Measurements from ENCODE around the gene USP38.
"Not testable (repeated sequence)": the region's sequence is repeated elsewhere in the genome, so short reads cannot be mapped to it uniquely, and the experiment has no call there.

USP38 gene

GRCh38 chr4:143203577-143203976 is 18.9 kb downstream of the USP38 start:
- H3K9me3 ChIP-seq (ENCODE audit: control insufficient read depth, low read length), result no peaks in the 10 kb centered on the region
- no peaks in the 10 kb centered on the region for H3K27me3 ChIP-seq (replicated peaks; ENCODE audit: control insufficient read depth, insufficient read depth, low read length, poor library complexity, severe bottlenecking)
- DNase-seq, result no peak
- H3K4me1 ChIP-seq (ENCODE audit: control insufficient read depth, insufficient read depth, low read length, poor library complexity, severe bottlenecking), result no peaks in the 10 kb centered on the region
- peaks cover 75% of the 10 kb centered on the region for H3K36me3 ChIP-seq (ENCODE audit: control insufficient read depth, insufficient read depth, low read length)
- no peak overlapping the region for H3K4me3 ChIP-seq (ENCODE audit: insufficient read depth, low read depth, low read length, poor library complexity, severe bottlenecking)
- no peak overlapping the region for H3K27ac ChIP-seq (ENCODE audit: insufficient read depth, low read length, poor library complexity, severe bottlenecking)

- H3K4me1 ChIP-seq (ENCODE audit: control insufficient read depth, insufficient read depth, low read length, poor library complexity, severe bottlenecking), result no peaks in the 10 kb centered on the region
- H3K36me3 ChIP-seq (ENCODE audit: control insufficient read depth, insufficient read depth, low read length), result peaks cover 67% of the 10 kb centered on the region
- no peaks in the 10 kb centered on the region for H3K27me3 ChIP-seq (replicated peaks; ENCODE audit: control insufficient read depth, insufficient read depth, low read length, poor library complexity, severe bottlenecking)
- no peak overlapping the region for H3K27ac ChIP-seq (ENCODE audit: insufficient read depth, low read length, poor library complexity, severe bottlenecking)
- no peaks in the 10 kb centered on the region for H3K9me3 ChIP-seq (ENCODE audit: control insufficient read depth, low read length)
- no peak overlapping the region for H3K4me3 ChIP-seq (ENCODE audit: insufficient read depth, low read depth, low read length, poor library complexity, severe bottlenecking)
- no peak for DNase-seq
These were observed 22.8 kb downstream of the USP38 start for GRCh38 chr4:143207555-143207954.

GRCh38 chr4:143212566-143212965 is 27.8 kb downstream of the USP38 start:
- no peak for DNase-seq
- no peak overlapping the region for H3K4me3 ChIP-seq (ENCODE audit: insufficient read depth, low read depth, low read length, poor library complexity, severe bottlenecking)
- H3K9me3 ChIP-seq (ENCODE audit: control insufficient read depth, low read length), result no peaks in the 10 kb centered on the region
- no peak overlapping the region for H3K27ac ChIP-seq (ENCODE audit: insufficient read depth, low read length, poor library complexity, severe bottlenecking)
- no peaks in the 10 kb centered on the region for H3K4me1 ChIP-seq (ENCODE audit: control insufficient read depth, insufficient read depth, low read length, poor library complexity, severe bottlenecking)
- H3K27me3 ChIP-seq (replicated peaks; ENCODE audit: control insufficient read depth, insufficient read depth, low read length, poor library complexity, severe bottlenecking), result no peaks in the 10 kb centered on the region
- peaks cover 42% of the 10 kb centered on the region for H3K36me3 ChIP-seq (ENCODE audit: control insufficient read depth, insufficient read depth, low read length)

- Histone ChIP-seq H3K36me3 (ENCODE audit: control insufficient read depth, insufficient read depth, low read length) (peaks cover 32% of the 10 kb centered on the region), H3K9me3 (ENCODE audit: control insufficient read depth, low read length) (no peaks in the 10 kb centered on the region), H3K27ac (ENCODE audit: insufficient read depth, low read length, poor library complexity, severe bottlenecking) (no peak overlapping the region), H3K4me3 (ENCODE audit: insufficient read depth, low read depth, low read length, poor library complexity, severe bottlenecking) (no peak overlapping the region), H3K27me3 (replicated peaks; ENCODE audit: control insufficient read depth, insufficient read depth, low read length, poor library complexity, severe bottlenecking) (no peaks in the 10 kb centered on the region), H3K4me1 (ENCODE audit: control insufficient read depth, insufficient read depth, low read length, poor library complexity, severe bottlenecking) (no peaks in the 10 kb centered on the region)
- DNase-seq, result no peak
These were observed 31.2 kb downstream of the USP38 start for GRCh38 chr4:143215873-143216272.

- no peak for DNase-seq
- no peak overlapping the region for H3K4me3 ChIP-seq (ENCODE audit: insufficient read depth, low read depth, low read length, poor library complexity, severe bottlenecking)
These were observed 39.5 kb downstream of the USP38 start for GRCh38 chr4:143224255-143224654.

GRCh38 chr4:143225167-143225566 is 40.5 kb downstream of the USP38 start:
- H3K9me3 ChIP-seq (ENCODE audit: control insufficient read depth, low read length), result no peaks in the 10 kb centered on the region
- no peak overlapping the region for H3K4me3 ChIP-seq (ENCODE audit: insufficient read depth, low read depth, low read length, poor library complexity, severe bottlenecking)
- no peaks in the 10 kb centered on the region for H3K27me3 ChIP-seq (replicated peaks; ENCODE audit: control insufficient read depth, insufficient read depth, low read length, poor library complexity, severe bottlenecking)
- peaks cover 4% of the 10 kb centered on the region for H3K36me3 ChIP-seq (ENCODE audit: control insufficient read depth, insufficient read depth, low read length)
- no peak overlapping the region for H3K27ac ChIP-seq (ENCODE audit: insufficient read depth, low read length, poor library complexity, severe bottlenecking)
- DNase-seq, result no peak
- no peaks in the 10 kb centered on the region for H3K4me1 ChIP-seq (ENCODE audit: control insufficient read depth, insufficient read depth, low read length, poor library complexity, severe bottlenecking)

More at GRCh38 chr4:143224255-143224654, 39.5 kb downstream of the USP38 start:
- Histone ChIP-seq H3K9me3 (ENCODE audit: control insufficient read depth, low read length) (no peaks in the 10 kb centered on the region), H3K36me3 (ENCODE audit: control insufficient read depth, insufficient read depth, low read length) (peaks cover 4% of the 10 kb centered on the region), H3K4me1 (ENCODE audit: control insufficient read depth, insufficient read depth, low read length, poor library complexity, severe bottlenecking) (no peaks in the 10 kb centered on the region), H3K27ac (ENCODE audit: insufficient read depth, low read length, poor library complexity, severe bottlenecking) (no peak overlapping the region), H3K27me3 (replicated peaks; ENCODE audit: control insufficient read depth, insufficient read depth, low read length, poor library complexity, severe bottlenecking) (no peaks in the 10 kb centered on the region)

- H3K9me3 ChIP-seq (ENCODE audit: control insufficient read depth, low read length), result no peaks in the 10 kb centered on the region
- DNase-seq, result no peak
- H3K36me3 ChIP-seq (ENCODE audit: control insufficient read depth, insufficient read depth, low read length), result no peaks in the 10 kb centered on the region
- H3K4me3 ChIP-seq (ENCODE audit: insufficient read depth, low read depth, low read length, poor library complexity, severe bottlenecking), result no peak overlapping the region
- H3K27me3 ChIP-seq (replicated peaks; ENCODE audit: control insufficient read depth, insufficient read depth, low read length, poor library complexity, severe bottlenecking), result no peaks in the 10 kb centered on the region
- no peak overlapping the region for H3K27ac ChIP-seq (ENCODE audit: insufficient read depth, low read length, poor library complexity, severe bottlenecking)
- H3K4me1 ChIP-seq (ENCODE audit: control insufficient read depth, insufficient read depth, low read length, poor library complexity, severe bottlenecking), result no peaks in the 10 kb centered on the region
These were observed 46.0 kb downstream of the USP38 start for GRCh38 chr4:143230683-143231082.

- Histone ChIP-seq H3K27ac (ENCODE audit: insufficient read depth, low read length, poor library complexity, severe bottlenecking) (no peak overlapping the region), H3K27me3 (replicated peaks; ENCODE audit: control insufficient read depth, insufficient read depth, low read length, poor library complexity, severe bottlenecking) (no peaks in the 10 kb centered on the region), H3K4me1 (ENCODE audit: control insufficient read depth, insufficient read depth, low read length, poor library complexity, severe bottlenecking) (no peaks in the 10 kb centered on the region), H3K4me3 (ENCODE audit: insufficient read depth, low read depth, low read length, poor library complexity, severe bottlenecking) (no peak overlapping the region), H3K9me3 (ENCODE audit: control insufficient read depth, low read length) (no peaks in the 10 kb centered on the region), H3K36me3 (ENCODE audit: control insufficient read depth, insufficient read depth, low read length) (no peaks in the 10 kb centered on the region)
- DNase-seq, result no peak
These were observed 47.6 kb downstream of the USP38 start for GRCh38 chr4:143232277-143232676.

- H3K36me3 ChIP-seq (ENCODE audit: control insufficient read depth, insufficient read depth, low read length), result no peaks in the 10 kb centered on the region
- no peaks in the 10 kb centered on the region for H3K4me1 ChIP-seq (ENCODE audit: control insufficient read depth, insufficient read depth, low read length, poor library complexity, severe bottlenecking)
- H3K27ac ChIP-seq (ENCODE audit: insufficient read depth, low read length, poor library complexity, severe bottlenecking), result no peak overlapping the region
- no peak overlapping the region for H3K4me3 ChIP-seq (ENCODE audit: insufficient read depth, low read depth, low read length, poor library complexity, severe bottlenecking)
- no peaks in the 10 kb centered on the region for H3K27me3 ChIP-seq (replicated peaks; ENCODE audit: control insufficient read depth, insufficient read depth, low read length, poor library complexity, severe bottlenecking)
- DNase-seq, result no peak
- no peaks in the 10 kb centered on the region for H3K9me3 ChIP-seq (ENCODE audit: control insufficient read depth, low read length)
These were observed 49.4 kb downstream of the USP38 start for GRCh38 chr4:143234153-143234552.

GRCh38 chr4:143237195-143237594 is 52.5 kb downstream of the USP38 start:
- H3K27ac ChIP-seq (ENCODE audit: insufficient read depth, low read length, poor library complexity, severe bottlenecking); H3K4me1 ChIP-seq (ENCODE audit: control insufficient read depth, insufficient read depth, low read length, poor library complexity, severe bottlenecking); H3K4me3 ChIP-seq (ENCODE audit: insufficient read depth, low read depth, low read length, poor library complexity, severe bottlenecking); H3K36me3 ChIP-seq (ENCODE audit: control insufficient read depth, insufficient read depth, low read length); H3K9me3 ChIP-seq (ENCODE audit: control insufficient read depth, low read length); H3K27me3 ChIP-seq (replicated peaks; ENCODE audit: control insufficient read depth, insufficient read depth, low read length, poor library complexity, severe bottlenecking); DNase-seq: not testable (repeated sequence)

Measured in effector memory CD4-positive, alpha-beta T cell (primary cell).